Mesenteric fat pad (tissue), 1 donor: ENCODE data around the gene IL37. TPM values are rescaled to one million over a fixed set of nuclear protein-coding genes. Genes with fewer than 3 reads are reported as not detected.
"Not testable (repeated sequence)": the region's sequence is repeated elsewhere in the genome, so short reads cannot be mapped to it uniquely, and the experiment has no call there.

Source experiments
- DNase-seq: peaks from one replicate; pipeline ENCODE4 v3.0.0-alpha.2; 2020; ENCODE audit warnings: low spot score
- total RNA-seq: library from RNA; stranded (reverse); fragmentation: NEBNext Ultra II Directional; extraction: Animal tissue kit (Norgen Biotek cat#: 25700); gene quantifications from one replicate; pipeline ENCODE4 v1.2.1, GENCODE V29; 2021
- donor health status: DM: yes; HTN: yes; CAD: no.

The IL37 gene
- total RNA-seq, 1 donor from 2014 or later: not detected

GRCh38 chr2:112921982-112922381, 11.0 kb downstream of the IL37 start:
- DNase-seq: no peak

- DNase-seq: no peak
These were observed 12.4 kb downstream of the IL37 start for GRCh38 chr2:112923237-112923966.

GRCh38 chr2:112923967-112924338, 13.0 kb downstream of the IL37 start:
- no peak for DNase-seq

- DNase-seq: no peak
These were observed 13.4 kb downstream of the IL37 start for GRCh38 chr2:112924360-112924759.

GRCh38 chr2:112924821-112925220, 13.9 kb downstream of the IL37 start:
- DNase-seq: no peak

GRCh38 chr2:112926707-112927106, 15.7 kb downstream of the IL37 start:
- no peak for DNase-seq

GRCh38 chr2:112927745-112928144, 16.8 kb downstream of the IL37 start:
- DNase-seq: no peak

GRCh38 chr2:112933261-112933660, 22.3 kb downstream of the IL37 start:
- DNase-seq: no peak

GRCh38 chr2:112934117-112934516, 23.2 kb downstream of the IL37 start:
- not testable (repeated sequence) for DNase-seq

GRCh38 chr2:112936927-112937232, 25.9 kb downstream of the IL37 start:
- DNase-seq: no peak

GRCh38 chr2:112938904-112939303, 27.9 kb downstream of the IL37 start:
- no peak for DNase-seq

GRCh38 chr2:112939425-112939824, 28.5 kb downstream of the IL37 start:
- no peak for DNase-seq

- no peak for DNase-seq
These were observed 30.1 kb downstream of the IL37 start for GRCh38 chr2:112940859-112941625.

GRCh38 chr2:112941753-112942653, 31.0 kb downstream of the IL37 start:
- DNase-seq: no peak

GRCh38 chr2:112942654-112943002, 31.7 kb downstream of the IL37 start:
- DNase-seq: no peak

- DNase-seq: no peak
These were observed 34.0 kb downstream of the IL37 start for GRCh38 chr2:112944971-112945370.

- DNase-seq: no peak
These were observed 35.1 kb downstream of the IL37 start for GRCh38 chr2:112946086-112946485.

- no peak for DNase-seq
These were observed 36.4 kb downstream of the IL37 start for GRCh38 chr2:112947374-112947773.

- no peak for DNase-seq
These were observed 38.5 kb downstream of the IL37 start for GRCh38 chr2:112949456-112949855.

- no peak for DNase-seq
These were observed 43.4 kb downstream of the IL37 start for GRCh38 chr2:112954364-112954763.

GRCh38 chr2:112957511-112957910, 46.5 kb downstream of the IL37 start:
- no peak for DNase-seq
